RWPE2 (cell line): Measurements from ENCODE around the gene PLEKHG3.

Source experiments
- ATAC-seq: fragments of 200-7000 bp; cut with Tn5 transposase; 3 replicates; pipeline ENCODE4 v1.9.1; 2021; ENCODE audit warnings: low read depth
- DNase-seq: peaks from one replicate; pipeline ENCODE4 v3.0.0-alpha.2; 2020; ENCODE audit warnings: low spot score
- H3K27ac ChIP-seq: fragments of 450-650 bp; 2 replicates; pipeline ENCODE4 v1.5.1; 2017; ENCODE audit warnings: mild to moderate bottlenecking; ENCODE audit not compliant: poor library complexity, severe bottlenecking
- H3K27me3 ChIP-seq: fragments of 250-450 bp; sonication (Bioruptor Pico); 2 replicates; pipeline ENCODE4 v1.5.1; 2021; ENCODE audit warnings: mild to moderate bottlenecking, moderate library complexity; ENCODE audit not compliant: insufficient read depth, poor library complexity, severe bottlenecking
- H3K36me3 ChIP-seq: fragments of 250-450 bp; sonication (Bioruptor Pico); 2 replicates; pipeline ENCODE4 v1.5.1; 2020; ENCODE audit warnings: low read depth, mild to moderate bottlenecking, moderate library complexity
- H3K4me1 ChIP-seq: fragments of 250-450 bp; sonication (Bioruptor Pico); 2 replicates; pipeline ENCODE4 v1.5.1; 2021; ENCODE audit warnings: mild to moderate bottlenecking, moderate library complexity; ENCODE audit not compliant: insufficient read depth, poor library complexity, severe bottlenecking
- H3K4me3 ChIP-seq: fragments of 250-450 bp; sonication (Bioruptor Pico); 2 replicates; pipeline ENCODE4 v1.5.1; 2021; ENCODE audit warnings: mild to moderate bottlenecking, moderate library complexity; ENCODE audit not compliant: severe bottlenecking
- H3K9me3 ChIP-seq: fragments of 250-450 bp; sonication (Bioruptor Pico); 2 replicates; pipeline ENCODE4 v1.5.1; 2021; ENCODE audit warnings: mild to moderate bottlenecking, moderate library complexity; ENCODE audit not compliant: severe bottlenecking
- CTCF ChIP-seq: fragments of 450-650 bp; IDR thresholded peaks from one replicate; pipeline ENCODE4 v1.5.1; 2017; ENCODE audit warnings: mild to moderate bottlenecking, moderate library complexity; ENCODE audit not compliant: poor library complexity, severe bottlenecking

Gene PLEKHG3

GRCh38 chr14:64770751-64771150, 66.5 kb downstream of the PLEKHG3 start:
- TF ChIP-seq CTCF = no peak
- Histone ChIP-seq H3K36me3 (no peaks in the 10 kb centered on the region), H3K9me3 (no peaks in the 10 kb centered on the region), H3K4me3 (no peak overlapping the region), H3K4me1 (peaks cover 5% of the 10 kb centered on the region), H3K27ac (no peak overlapping the region), H3K27me3 (no peaks in the 10 kb centered on the region)
- peak; percentile 73 for DNase-seq
- ATAC-seq = no peak

GRCh38 chr14:64771161-64771560, 66.9 kb downstream of the PLEKHG3 start:
- no peaks in the 10 kb centered on the region for H3K27me3 ChIP-seq
- DNase-seq (no peak), ATAC-seq (no peak)
- H3K27ac ChIP-seq = no peak overlapping the region
- no peaks in the 10 kb centered on the region for H3K9me3 ChIP-seq
- no peak overlapping the region for H3K4me3 ChIP-seq
- no peak for TF ChIP-seq CTCF
- H3K36me3 ChIP-seq = no peaks in the 10 kb centered on the region
- H3K4me1 ChIP-seq = peaks cover 4% of the 10 kb centered on the region

- H3K4me3 ChIP-seq = no peak overlapping the region
- peak; percentile 72 for DNase-seq
- no peak for ATAC-seq
Observed at GRCh38 chr14:64772397-64772950, 68.2 kb downstream of the PLEKHG3 start.

GRCh38 chr14:64773046-64773445, 68.8 kb downstream of the PLEKHG3 start:
- ATAC-seq = no peak
- TF ChIP-seq CTCF = no peak
- Histone ChIP-seq H3K27me3 (no peaks in the 10 kb centered on the region), H3K36me3 (no peaks in the 10 kb centered on the region), H3K4me3 (no peak overlapping the region), H3K4me1 (no peaks in the 10 kb centered on the region), H3K27ac (no peak overlapping the region), H3K9me3 (no peaks in the 10 kb centered on the region)
- no peak for DNase-seq

More at GRCh38 chr14:64772397-64772950, 68.2 kb downstream of the PLEKHG3 start:
- Histone ChIP-seq H3K27ac (no peak overlapping the region), H3K36me3 (no peaks in the 10 kb centered on the region), H3K27me3 (no peaks in the 10 kb centered on the region), H3K4me1 (no peaks in the 10 kb centered on the region), H3K9me3 (no peaks in the 10 kb centered on the region)
- no peak for TF ChIP-seq CTCF

GRCh38 chr14:64773577-64773976, 69.4 kb downstream of the PLEKHG3 start:
- DNase-seq (peak; percentile 53), ATAC-seq (no peak)
- no peak overlapping the region for H3K27ac ChIP-seq
- no peaks in the 10 kb centered on the region for H3K4me1 ChIP-seq
- no peak overlapping the region for H3K4me3 ChIP-seq
- H3K27me3 ChIP-seq = no peaks in the 10 kb centered on the region
- H3K9me3 ChIP-seq = no peaks in the 10 kb centered on the region
- no peaks in the 10 kb centered on the region for H3K36me3 ChIP-seq
- TF ChIP-seq CTCF = no peak
